ENCODE measurements around the gene SYNE1.
"Not testable (repeated sequence)": the region's sequence is repeated elsewhere in the genome, so short reads cannot be mapped to it uniquely, and the experiment has no call there.

Gene SYNE1

GRCh38 chr6:152368751-152369624 is 268.2 kb downstream of the SYNE1 start:
- DNase-seq (ENCODE audit: low spot score), result no peak

GRCh38 chr6:152364866-152365265 is 272.3 kb downstream of the SYNE1 start:
- DNase-seq (ENCODE audit: low spot score), result no peak

GRCh38 chr6:152360034-152360433 is 277.1 kb downstream of the SYNE1 start:
- DNase-seq (ENCODE audit: low spot score), result no peak

- DNase-seq (ENCODE audit: low spot score), result peak; percentile 47
Measured at GRCh38 chr6:152356662-152357061, 280.5 kb downstream of the SYNE1 start.

- DNase-seq (ENCODE audit: low spot score), result no peak
Measured at GRCh38 chr6:152356016-152356415, 281.1 kb downstream of the SYNE1 start.

GRCh38 chr6:152355166-152355565 is 282.0 kb downstream of the SYNE1 start:
- no peak for DNase-seq (ENCODE audit: low spot score)

- no peak for DNase-seq (ENCODE audit: low spot score)
Measured at GRCh38 chr6:152353440-152353839, 283.7 kb downstream of the SYNE1 start.

- no peak for DNase-seq (ENCODE audit: low spot score)
Measured at GRCh38 chr6:152351742-152352141, 285.4 kb downstream of the SYNE1 start.

GRCh38 chr6:152351110-152351509 is 286.1 kb downstream of the SYNE1 start:
- DNase-seq (ENCODE audit: low spot score), result no peak

GRCh38 chr6:152348116-152348515 is 289.0 kb downstream of the SYNE1 start:
- no peak for DNase-seq (ENCODE audit: low spot score)

- DNase-seq (ENCODE audit: low spot score), result no peak
Measured at GRCh38 chr6:152343735-152344360, 293.3 kb downstream of the SYNE1 start.

- DNase-seq (ENCODE audit: low spot score), result no peak
Measured at GRCh38 chr6:152341596-152341995, 295.6 kb downstream of the SYNE1 start.

- peak; percentile 12 for DNase-seq (ENCODE audit: low spot score)
Measured at GRCh38 chr6:152338335-152339125, 298.6 kb downstream of the SYNE1 start.

GRCh38 chr6:152334555-152334954 is 302.6 kb downstream of the SYNE1 start:
- DNase-seq (ENCODE audit: low spot score), result no peak

GRCh38 chr6:152330961-152331360 is 306.2 kb downstream of the SYNE1 start:
- no peak for DNase-seq (ENCODE audit: low spot score)

- no peak for DNase-seq (ENCODE audit: low spot score)
Measured at GRCh38 chr6:152329638-152330448, 307.3 kb downstream of the SYNE1 start.

GRCh38 chr6:152328200-152328599 is 309.0 kb downstream of the SYNE1 start:
- not testable (repeated sequence) for DNase-seq (ENCODE audit: low spot score)

- DNase-seq (ENCODE audit: low spot score), result no peak
Measured at GRCh38 chr6:152323376-152323775, 313.8 kb downstream of the SYNE1 start.

- no peak for DNase-seq (ENCODE audit: low spot score)
Measured at GRCh38 chr6:152318278-152318677, 318.9 kb downstream of the SYNE1 start.

- no peak for DNase-seq (ENCODE audit: low spot score)
Measured at GRCh38 chr6:152316024-152316423, 321.1 kb downstream of the SYNE1 start.

- DNase-seq (ENCODE audit: low spot score), result no peak
Measured at GRCh38 chr6:152314483-152314832, 322.7 kb downstream of the SYNE1 start.

All from HuH-7.5 (cell line).